HepG2 (cell line): ENCODE results near the gene DLG4. TPM values are rescaled to one million over a fixed set of nuclear protein-coding genes. Genes with fewer than 3 reads are reported as not detected.
A peak's percentile ranks its signal among the peaks of the same experiment; 100 is the strongest.

Source experiments
- AHR ChIP-seq: IDR thresholded peaks from 2 replicates; pipeline ENCODE4 v1.6.1; 2018; ENCODE audit warnings: missing genetic modification reagents, missing compliant biosample characterization
- ARNT2 ChIP-seq: sonication (generic); formaldehyde crosslinking; IDR thresholded peaks from 2 replicates; pipeline ENCODE4 v1.8.0; 2022; ENCODE audit warnings: mild to moderate bottlenecking, low read depth, missing genetic modification reagents, moderate library complexity
- ASH2L ChIP-seq: fragments of 300-600, 200-600 bp; sonication (generic); IDR thresholded peaks from 2 replicates; pipeline ENCODE4 v1.7.0; 2017; ENCODE audit warnings: low read depth, mild to moderate bottlenecking, moderate library complexity, mixed read lengths, low read length; ENCODE audit not compliant: insufficient read length
- CREM ChIP-seq, 2 experiments: sonication (generic) in 1 of 2; formaldehyde crosslinking in 1 of 2; IDR thresholded peaks; 2 replicates each; pipeline versions ENCODE4 v1.4.0 to v1.6.1; 2016 to 2020; ENCODE audit warnings: antibody characterized with exemption in 1 of 2, mild to moderate bottlenecking in 1 of 2, missing genetic modification reagents in 1 of 2
- GABPA ChIP-seq, 2 experiments: IDR thresholded peaks; 2 replicates each; pipeline ENCODE4 v1.6.1; 2011 to 2016; ENCODE audit warnings: low read depth in 2 of 2, low read length in 1 of 2, missing biosample characterization in 1 of 2, missing genetic modification characterization in 1 of 2
- HMG20B ChIP-seq: conservative IDR thresholded peaks from 2 replicates; pipeline ENCODE4 v1.6.1; 2016; ENCODE audit warnings: missing genetic modification reagents, missing compliant biosample characterization
- KDM3A ChIP-seq: IDR thresholded peaks from 2 replicates; pipeline ENCODE4 v1.6.1; 2018; ENCODE audit warnings: low read depth, missing compliant biosample characterization
- KDM5B ChIP-seq: sonication (generic); formaldehyde crosslinking; IDR thresholded peaks from 2 replicates; pipeline ENCODE4 v1.4.0; 2020; ENCODE audit warnings: missing genetic modification reagents, mild to moderate bottlenecking, borderline replicate concordance
- MAZ ChIP-seq, 2 experiments: sonication (generic) in 1 of 2; formaldehyde crosslinking in 1 of 2; IDR thresholded peaks; 2 replicates each; pipeline versions ENCODE4 v1.5.0 to v1.6.1; 2012 to 2020; ENCODE audit warnings: low read depth in 2 of 2, mild to moderate bottlenecking in 2 of 2, borderline replicate concordance in 1 of 2, improper control_type of control experiment in 1 of 2, low read length in 1 of 2, missing genetic modification reagents in 1 of 2, moderate library complexity in 1 of 2
- MED8 ChIP-seq: sonication (generic); formaldehyde crosslinking; IDR thresholded peaks from 2 replicates; pipeline ENCODE4 v1.8.1; 2023; ENCODE audit warnings: mild to moderate bottlenecking, missing genetic modification reagents; ENCODE audit not compliant: insufficient replicate concordance
- MYC ChIP-seq: sonication (generic); formaldehyde crosslinking; IDR thresholded peaks from 2 replicates; pipeline ENCODE4 v1.9.0; 2021; ENCODE audit warnings: missing genetic modification reagents, borderline replicate concordance
- NPAS2 ChIP-seq: sonication (generic); formaldehyde crosslinking; IDR thresholded peaks from 2 replicates; pipeline ENCODE4 v1.8.0; 2022; ENCODE audit warnings: mild to moderate bottlenecking, missing genetic modification reagents, borderline replicate concordance
- PITX1 ChIP-seq: sonication (generic); formaldehyde crosslinking; IDR thresholded peaks from 2 replicates; pipeline ENCODE4 v1.5.1; 2020; ENCODE audit warnings: mild to moderate bottlenecking, missing genetic modification reagents
- PRPF4 ChIP-seq: fragments of 200-400 bp; formaldehyde crosslinking; IDR thresholded peaks from 2 replicates; pipeline ENCODE4 v1.6.1; 2016; ENCODE audit warnings: low read length, low read depth; ENCODE audit not compliant: poor library complexity, severe bottlenecking
- RBM39 ChIP-seq: fragments of 200-400 bp; formaldehyde crosslinking; IDR thresholded peaks from one replicate; pipeline ENCODE4 v1.6.1; 2018; ENCODE audit warnings: antibody characterized with exemption, mild to moderate bottlenecking, low read depth, low read length; ENCODE audit not compliant: poor library complexity, severe bottlenecking
- RFX5 ChIP-seq: IDR thresholded peaks from 2 replicates; pipeline ENCODE4 v1.6.1; 2011; ENCODE audit warnings: low read depth, low read length, improper control_type of control experiment
- RXRA ChIP-seq: sonication (generic); formaldehyde crosslinking; IDR thresholded peaks from 2 replicates; pipeline ENCODE4 v1.5.1; 2020; ENCODE audit warnings: missing genetic modification reagents
- SOX5 ChIP-seq: IDR thresholded peaks from 2 replicates; pipeline ENCODE4 v1.6.1; 2016; ENCODE audit warnings: borderline replicate concordance
- SPEN ChIP-seq: sonication (generic); formaldehyde crosslinking; IDR thresholded peaks from 2 replicates; pipeline ENCODE4 v1.5.1; 2020; ENCODE audit warnings: low read depth, mild to moderate bottlenecking, missing genetic modification reagents
- YEATS2 ChIP-seq: sonication (generic); formaldehyde crosslinking; IDR thresholded peaks from 2 replicates; pipeline ENCODE4 v1.4.0; 2020; ENCODE audit warnings: missing genetic modification reagents, borderline replicate concordance
- ZNF20 ChIP-seq: sonication (generic); formaldehyde crosslinking; IDR thresholded peaks from 2 replicates; pipeline ENCODE4 v1.4.0; 2020; ENCODE audit warnings: mild to moderate bottlenecking, moderate library complexity, missing genetic modification reagents
- ZNF329 ChIP-seq: sonication (generic); formaldehyde crosslinking; IDR thresholded peaks from 2 replicates; pipeline ENCODE4 v1.9.0; 2021; ENCODE audit warnings: low read depth, mild to moderate bottlenecking, missing genetic modification reagents
- ZNF543 ChIP-seq: sonication (generic); formaldehyde crosslinking; IDR thresholded peaks from 2 replicates; pipeline ENCODE4 v1.4.0; 2020; ENCODE audit warnings: mild to moderate bottlenecking, missing genetic modification reagents
- ZNF670 ChIP-seq: sonication (generic); formaldehyde crosslinking; IDR thresholded peaks from 2 replicates; pipeline ENCODE4 v1.8.0; 2022; ENCODE audit warnings: mild to moderate bottlenecking, missing genetic modification reagents, borderline replicate concordance
- ZNF724P ChIP-seq: sonication (generic); formaldehyde crosslinking; IDR thresholded peaks from 2 replicates; pipeline ENCODE4 v1.8.0; 2022; ENCODE audit warnings: missing genetic modification reagents, borderline replicate concordance
- polyA plus RNA-seq, 8 experiments: library from polyadenylated mRNA; depleted of rRNA in 3 of 8; stranded (reverse) in 7 of 8; unstranded in 1 of 8; fragments of >200 nt; fragmentation: Illumina TruSeq in 4 of 8; extraction: Trizol in 4 of 8; gene quantifications; 2 replicates each; pipeline versions ENCODE4 v1.2.1 to v1.2.3, GENCODE V29; 2011 to 2016; ENCODE audit warnings: low read depth in 4 of 8, missing spikeins in 1 of 8, mixed read lengths in 1 of 8; ENCODE audit not compliant: insufficient read depth in 1 of 8
- total RNA-seq, 5 experiments: library from RNA; depleted of rRNA; stranded (reverse); fragments of >200 nt; fragmentation: Illumina TruSeq; extraction: Trizol; gene quantifications; 2 replicates each; pipeline ENCODE4 v1.2.3, GENCODE V29; 2016; ENCODE audit warnings: low read depth in 1 of 5
- TF ChIP-seq, protein P1 (sequence below): IDR thresholded peaks from 2 replicates; pipeline ENCODE4 v1.6.1; 2016
- TF ChIP-seq, protein P2 (sequence below): sonication (generic); formaldehyde crosslinking; IDR thresholded peaks from 2 replicates; pipeline ENCODE4 v1.5.1; 2020; ENCODE audit warnings: missing genetic modification reagents, mild to moderate bottlenecking, borderline replicate concordance

Gene DLG4
- total and polyA plus RNA-seq, 2 of the 13 experiments (the other 11 are each of a cell fraction or from before 2014, with no cell fraction given), result 0.71 to 4.3 TPM

DNA sequence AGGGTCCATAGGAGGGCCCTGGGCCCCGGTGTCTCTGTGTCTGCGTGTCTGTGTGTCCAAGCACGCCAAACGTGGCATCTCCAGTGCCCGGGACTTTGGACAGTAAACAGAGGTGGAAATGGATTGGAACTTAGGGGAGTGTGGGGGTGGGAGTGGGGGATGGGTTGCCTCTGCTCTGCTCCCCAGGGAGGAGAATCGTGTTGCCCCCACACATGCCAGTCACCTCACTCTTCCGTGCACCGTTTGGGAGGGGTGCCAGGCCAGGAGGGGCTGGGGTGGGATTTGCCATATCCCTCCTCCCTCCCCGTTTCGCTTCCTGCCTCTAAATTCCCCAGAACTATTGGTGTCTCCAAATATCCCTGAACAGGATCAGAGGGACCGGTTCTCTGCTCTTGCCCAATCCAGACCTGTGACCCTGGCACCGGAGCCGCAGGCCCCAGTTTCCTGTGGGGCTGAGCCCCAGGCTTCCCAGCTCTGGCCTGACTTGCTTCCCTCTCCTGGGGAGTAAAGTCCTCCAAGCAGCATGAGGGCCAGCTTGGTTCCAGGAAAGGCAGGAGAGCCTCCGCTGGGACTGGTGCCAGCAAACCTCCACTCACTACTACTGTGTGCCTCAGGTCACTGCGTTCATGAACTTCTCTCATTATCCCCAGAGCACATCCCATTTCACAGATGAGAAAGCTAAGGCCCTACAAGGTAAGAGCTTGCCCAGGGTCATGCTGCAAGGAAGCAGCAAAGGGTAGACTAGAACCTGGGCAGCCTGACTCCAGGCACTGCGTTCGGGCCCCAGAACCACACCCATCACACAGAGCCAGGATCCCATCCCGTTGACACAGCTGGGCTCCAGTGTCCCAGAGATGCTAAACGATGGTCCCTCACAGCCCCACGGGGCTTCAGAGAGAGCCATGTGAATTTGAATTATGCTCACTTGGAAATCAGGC lies 40.0 kb downstream of the DLG4 start, which contains the start of gene ASGR1 (continued):
- TF ChIP-seq RBM39 (peak; percentile 72), HMG20B (CRISPR knock-in tag) (peak; percentile 63; the same call in 1 of the 2 replicates), KDM5B (CRISPR knock-in tag) (peak; percentile 65; the same call in 1 of the 2 replicates), RFX5 (0 out of 2 replicates have a peak, but pooled peaks have one; percentile 37), AHR (peak; percentile 47; the same call in 1 of the 2 replicates), MED8 (CRISPR knock-in tag) (peak; percentile 86), ZNF20 (CRISPR knock-in tag) (no peak), ZNF724P (CRISPR knock-in tag) (peak; percentile 23; the same call in 1 of the 2 replicates), ZNF543 (CRISPR knock-in tag) (peak; percentile 82; the same call in 1 of the 2 replicates), CREM (IDR thresholded peaks at IDR 0.05) (peak; percentile 80), CREM (CRISPR knock-in tag; IDR thresholded peaks at IDR 0.05) (no peak), MAZ (IDR thresholded peaks at IDR 0.05; ENCODE audit: borderline replicate concordance, low read depth, low read length) (peak; percentile 72), MAZ (CRISPR knock-in tag; IDR thresholded peaks at IDR 0.05; ENCODE audit: low read depth) (peak; percentile 91), PITX1 (peak; percentile 77; the same call in 1 of the 2 replicates), RXRA (peak; percentile 86), GABPA (IDR thresholded peaks at IDR 0.05; ENCODE audit: low read depth, low read length) (no peak), GABPA (CRISPR knock-in tag; IDR thresholded peaks at IDR 0.05; ENCODE audit: low read depth) (peak; percentile 50; the same call in 1 of the 2 replicates), YEATS2 (CRISPR knock-in tag) (peak; percentile 84; the same call in 1 of the 2 replicates), KDM3A (CRISPR knock-in tag) (peak; percentile 87; the same call in 1 of the 2 replicates), ZNF329 (peak; percentile 76; the same call in 1 of the 2 replicates), ARNT2 (CRISPR knock-in tag) (peak; percentile 71; the same call in 1 of the 2 replicates), ASH2L (peak; percentile 100), SPEN (CRISPR knock-in tag) (peak; percentile 69; the same call in 1 of the 2 replicates), ZNF670 (CRISPR knock-in tag) (peak; percentile 65; the same call in 1 of the 2 replicates), MYC (peak; percentile 70), NPAS2 (CRISPR knock-in tag) (no peak), PRPF4 (peak; percentile 88), SOX5 (CRISPR knock-in tag) (peak; percentile 43)
- TF ChIP-seq, protein P1, sequence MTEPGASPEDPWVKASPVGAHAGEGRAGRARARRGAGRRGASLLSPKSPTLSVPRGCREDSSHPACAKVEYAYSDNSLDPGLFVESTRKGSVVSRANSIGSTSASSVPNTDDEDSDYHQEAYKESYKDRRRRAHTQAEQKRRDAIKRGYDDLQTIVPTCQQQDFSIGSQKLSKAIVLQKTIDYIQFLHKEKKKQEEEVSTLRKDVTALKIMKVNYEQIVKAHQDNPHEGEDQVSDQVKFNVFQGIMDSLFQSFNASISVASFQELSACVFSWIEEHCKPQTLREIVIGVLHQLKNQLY, result peak; percentile 84
- TF ChIP-seq, protein P2, sequence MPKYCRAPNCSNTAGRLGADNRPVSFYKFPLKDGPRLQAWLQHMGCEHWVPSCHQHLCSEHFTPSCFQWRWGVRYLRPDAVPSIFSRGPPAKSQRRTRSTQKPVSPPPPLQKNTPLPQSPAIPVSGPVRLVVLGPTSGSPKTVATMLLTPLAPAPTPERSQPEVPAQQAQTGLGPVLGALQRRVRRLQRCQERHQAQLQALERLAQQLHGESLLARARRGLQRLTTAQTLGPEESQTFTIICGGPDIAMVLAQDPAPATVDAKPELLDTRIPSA, result no peak
